Motor neuron (in vitro differentiated cells): ENCODE measurements around the gene CTNNA2. TPM values are rescaled to one million over a fixed set of nuclear protein-coding genes. Genes with fewer than 3 reads are reported as not detected.

Source experiments
- ATAC-seq, 8 experiments: fragments of 200-7000 bp; cut with Tn5 transposase; replicated peaks in 6 of 8; 2 replicates each; pipeline ENCODE4 v1.8.0; 2021; ENCODE audit warnings: mild to moderate bottlenecking in 8 of 8, moderate library complexity in 8 of 8
- H3K27ac ChIP-seq, 2 donors: fragments of 250-450 bp; sonication (Bioruptor Pico); 2 replicates each; pipeline ENCODE4 v1.9.0; 2021; ENCODE audit warnings: antibody characterized with exemption in 2 of 2, mild to moderate bottlenecking in 2 of 2, moderate library complexity in 1 of 2
- H3K4me1 ChIP-seq, 2 donors: fragments of 250-450 bp; sonication (Bioruptor Pico); replicated peaks in 1 of 2; 2 replicates each; pipeline ENCODE4 v1.6.1; 2021; ENCODE audit warnings: antibody characterized with exemption in 2 of 2, mild to moderate bottlenecking in 2 of 2, moderate library complexity in 1 of 2
- H3K4me3 ChIP-seq, 5 donors: fragments of 250-450 bp; sonication (Bioruptor Pico); 2 replicates each; pipeline ENCODE4 v1.9.0; 2021; ENCODE audit warnings: antibody characterized with exemption in 5 of 5, mild to moderate bottlenecking in 5 of 5, moderate library complexity in 4 of 5
- WGBS, 10 experiments: fragments of 450-650 bp; shearing (Covaris generic); methylation state at CpG; one replicate each; pipeline ENCODE4 v1.0.0; 2022; 5-methylcytosine and 5-hydroxymethylcytosine counted together
- in situ Hi-C, 9 experiments: fragments of 400-800 bp; cut with MboI; loops; one replicate each; pipeline ENCODE4 v1.15.0; 2021; ENCODE audit warnings: low sequenced_read_pairs in 9 of 9, low pct_unique_long_range_greater_than_20kb in 2 of 9; ENCODE audit not compliant: unreplicated experiment in 9 of 9
- total RNA-seq, 8 experiments: library from RNA; unstranded; fragments of 300-600 nt; gene quantifications; 2 replicates each; pipeline versions ENCODE4 v1.2.3 to v1.2.4, GENCODE V29; 2022

The CTNNA2 gene
- total RNA-seq, 8 experiments from 2014 or later: 0.81 to 127 (median 56.5) TPM

DNA sequence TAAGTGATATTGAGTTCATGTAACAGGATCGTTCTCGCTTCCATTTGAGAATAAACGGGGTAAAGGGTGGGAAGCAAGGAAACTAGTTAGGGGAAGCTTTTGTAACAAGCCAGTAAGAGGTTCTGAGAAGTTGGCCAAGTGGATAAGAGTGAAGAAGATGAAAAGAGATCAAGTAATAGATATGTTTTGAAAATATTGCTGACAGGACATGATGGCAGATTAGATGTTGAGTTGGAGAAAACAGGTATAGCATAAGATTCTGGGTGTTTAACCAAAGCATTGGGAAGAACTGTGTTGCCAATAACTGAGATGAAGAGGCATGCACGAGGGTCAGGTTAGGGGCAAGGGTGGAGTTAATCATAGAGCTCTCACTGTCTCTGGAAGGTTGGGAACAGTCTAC, 1121.7 kb downstream of the CTNNA2 start:
- Histone ChIP-seq H3K4me1 (no peaks in the 10 kb centered on the region), H3K4me3 (no peak overlapping the region), H3K27ac (no peak overlapping the region)
- no peak for ATAC-seq
- 0 to 100% (median 76%) methylated on average over 1 to 4 of the region's 4 CpGs for WGBS, 10 experiments
- in situ Hi-C loops: no loop called here

DNA sequence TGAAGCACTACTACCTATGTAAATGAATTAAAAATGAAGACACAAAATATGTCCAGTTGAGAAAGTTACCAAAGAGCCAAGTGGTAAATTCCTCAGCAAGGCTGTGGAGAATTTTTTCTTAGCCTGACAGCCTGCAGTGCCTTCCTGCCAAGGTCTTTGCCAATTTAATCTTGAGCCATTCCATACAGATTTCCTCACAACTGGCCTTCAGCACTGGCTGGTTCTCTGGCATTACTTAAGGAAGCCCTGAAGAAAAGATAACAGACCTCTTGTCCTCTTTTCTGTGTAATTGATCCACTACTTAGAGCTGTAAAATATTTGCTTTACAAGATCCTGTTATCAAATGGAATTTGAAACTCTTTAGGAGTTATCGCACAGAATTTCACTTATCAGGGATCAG, 1125.9 kb downstream of the CTNNA2 start:
- Histone ChIP-seq H3K27ac (no peak overlapping the region), H3K4me1 (no peaks in the 10 kb centered on the region), H3K4me3 (no peak overlapping the region)
- in situ Hi-C loops: no loop called here
- WGBS, 10 experiments: 0 to 100% (median 100%) methylated on average over 1 of the region's 1 CpG; no CpG with 5 or more reads in 5 of the 10 experiments
- ATAC-seq: no peak

DNA sequence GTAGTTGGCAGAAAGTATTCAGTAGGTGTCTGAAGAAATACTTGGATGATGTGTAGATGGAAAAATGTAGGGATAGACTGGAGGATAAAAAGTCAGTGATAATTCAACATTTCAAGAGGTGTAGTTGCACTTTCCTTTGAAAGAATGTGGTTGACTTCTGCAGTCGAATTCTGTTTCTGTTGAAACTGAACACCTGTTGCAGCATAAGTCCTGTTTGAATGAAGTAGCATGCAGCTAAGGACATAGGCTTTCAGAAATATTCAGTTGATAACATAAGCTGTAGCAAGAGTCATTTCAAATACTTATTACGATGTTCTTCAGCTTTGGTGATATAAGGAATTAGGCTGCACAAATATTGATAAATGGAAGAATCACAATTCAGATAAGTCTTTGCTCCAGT, 1129.6 kb downstream of the CTNNA2 start:
- in situ Hi-C loops: no loop called here
- no peak overlapping the region for H3K4me3 ChIP-seq
- no peak overlapping the region for H3K27ac ChIP-seq
- 7 to 93% (median 59%) methylated on average over 1 to 2 of the region's 2 CpGs; no CpG with 5 or more reads in 2 of the 10 experiments for WGBS, 10 experiments
- no peak for ATAC-seq
- H3K4me1 ChIP-seq: no peaks in the 10 kb centered on the region

DNA sequence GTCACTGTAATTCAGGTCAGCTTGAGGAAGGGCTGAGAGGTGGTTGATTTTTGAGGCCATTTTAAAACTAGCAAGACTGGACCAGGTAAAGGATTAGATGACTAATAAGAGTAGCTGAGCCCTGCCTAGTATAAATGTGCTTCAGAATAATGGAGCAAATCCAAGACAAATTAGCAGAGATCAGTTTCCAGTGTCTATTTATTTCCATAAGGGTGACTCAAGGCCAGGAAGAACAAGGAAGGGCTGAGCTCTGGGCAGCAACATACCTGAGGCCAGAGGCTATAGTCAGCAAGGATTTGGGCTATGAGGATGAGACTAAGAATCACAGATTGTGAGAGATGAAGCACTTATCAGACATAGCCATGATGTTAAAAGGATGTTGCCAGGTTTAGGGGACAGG, 1130.7 kb downstream of the CTNNA2 start:
- Histone ChIP-seq H3K4me1 (no peaks in the 10 kb centered on the region), H3K27ac (no peak overlapping the region), H3K4me3 (no peak overlapping the region)
- in situ Hi-C loops: no loop called here
- ATAC-seq: no peak

DNA sequence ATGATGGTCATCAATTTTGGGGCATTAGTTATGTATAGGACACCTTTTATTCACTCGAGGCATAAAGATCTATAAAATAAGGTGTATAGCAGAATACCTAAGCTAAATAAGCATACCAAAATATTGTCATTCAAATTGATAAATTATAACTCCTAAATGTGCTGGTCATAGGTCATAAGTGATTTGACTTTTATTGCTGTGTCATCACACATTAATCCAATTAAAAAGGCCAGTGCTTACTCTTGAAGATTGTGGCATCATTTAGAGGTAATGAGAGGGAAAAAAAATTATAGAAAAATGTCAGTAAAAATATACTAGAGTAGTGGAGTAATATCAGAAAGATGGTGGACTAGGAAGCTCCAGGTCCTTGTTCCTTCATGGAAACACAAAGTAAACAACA, 1138.6 kb downstream of the CTNNA2 start:
- Histone ChIP-seq H3K4me1 (no peaks in the 10 kb centered on the region), H3K27ac (no peak overlapping the region), H3K4me3 (no peak overlapping the region)
- ATAC-seq: no peak
- 0 to 100% (median 80%) methylated on average over 1 of the region's 1 CpG; no CpG with 5 or more reads in 3 of the 10 experiments for WGBS, 10 experiments
- in situ Hi-C loops: no loop called here

DNA sequence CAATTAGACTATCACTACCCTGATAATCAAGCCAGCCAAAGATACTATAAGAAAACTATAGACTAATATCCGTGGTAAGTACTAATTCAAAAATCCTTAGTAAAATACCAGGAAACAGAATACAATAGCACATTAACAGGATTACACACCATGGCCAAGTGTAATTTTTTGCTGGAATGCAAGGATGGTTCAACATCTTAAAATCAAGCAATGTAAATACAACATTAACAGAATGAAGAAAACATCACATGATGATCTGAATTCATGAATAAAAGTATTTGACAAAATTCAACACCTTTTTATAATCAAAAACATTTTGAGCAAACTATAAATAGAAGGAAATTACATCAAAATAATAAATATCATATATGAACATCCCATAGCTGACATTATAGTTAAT, 1142.4 kb downstream of the CTNNA2 start:
- in situ Hi-C loops: no loop called here
- no peak for ATAC-seq
- H3K4me3 ChIP-seq: no peak overlapping the region
- H3K27ac ChIP-seq: no peak overlapping the region
- 0 to 100% (median 70%) methylated on average over 1 of the region's 1 CpG; no CpG with 5 or more reads in 1 of the 10 experiments for whole genome bisulfite sequencing, 10 experiments
- H3K4me1 ChIP-seq: no peaks in the 10 kb centered on the region

DNA sequence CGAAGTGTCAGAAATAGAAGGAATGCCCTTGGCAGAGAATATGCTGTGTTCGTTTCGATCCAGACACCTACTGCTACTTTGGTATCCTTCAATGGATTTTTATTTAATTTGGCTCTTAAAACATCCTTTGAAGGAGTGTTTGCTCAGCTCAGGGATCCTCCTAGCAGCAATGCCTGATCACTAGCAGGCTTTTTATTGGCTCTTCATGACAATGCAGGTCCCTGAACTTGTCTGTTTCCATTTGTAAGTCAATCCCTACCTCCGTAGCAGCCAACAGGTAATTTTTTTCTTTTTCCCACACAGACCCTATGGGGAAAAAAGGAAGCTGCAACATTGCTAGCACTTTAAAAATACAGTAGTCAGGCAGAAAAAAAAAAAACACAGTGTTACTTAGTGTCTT, 1157.9 kb downstream of the CTNNA2 start:
- ATAC-seq: no peak
- Histone ChIP-seq H3K27ac (no peak overlapping the region), H3K4me1 (no peaks in the 10 kb centered on the region), H3K4me3 (no peak overlapping the region)
- in situ Hi-C loops: no loop called here
- WGBS, 10 experiments: 0 to 86% (median 13%) methylated on average over 1 to 4 of the region's 4 CpGs

DNA sequence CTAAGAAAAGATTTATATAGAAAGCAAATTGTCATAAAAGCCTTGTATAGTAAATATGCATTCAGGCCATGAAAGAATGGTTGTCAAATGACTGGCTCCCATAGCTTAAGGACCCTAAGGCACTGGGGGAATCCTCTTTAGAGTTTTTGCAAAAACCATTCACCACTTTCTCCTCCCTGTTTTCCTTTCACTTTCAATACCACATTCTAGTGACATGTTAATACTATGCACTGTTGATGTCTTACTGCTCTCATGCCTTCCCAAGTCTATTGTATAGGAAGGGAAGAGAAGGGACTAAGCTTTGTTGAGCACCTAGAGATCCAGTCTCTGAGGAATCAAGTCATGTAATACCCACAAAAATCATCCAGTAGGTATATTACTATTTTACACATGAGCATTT, 1174.7 kb downstream of the CTNNA2 start:
- in situ Hi-C loops: no loop called here
- Histone ChIP-seq H3K27ac (no peak overlapping the region), H3K4me3 (no peak overlapping the region), H3K4me1 (no peaks in the 10 kb centered on the region)
- ATAC-seq: no peak

DNA sequence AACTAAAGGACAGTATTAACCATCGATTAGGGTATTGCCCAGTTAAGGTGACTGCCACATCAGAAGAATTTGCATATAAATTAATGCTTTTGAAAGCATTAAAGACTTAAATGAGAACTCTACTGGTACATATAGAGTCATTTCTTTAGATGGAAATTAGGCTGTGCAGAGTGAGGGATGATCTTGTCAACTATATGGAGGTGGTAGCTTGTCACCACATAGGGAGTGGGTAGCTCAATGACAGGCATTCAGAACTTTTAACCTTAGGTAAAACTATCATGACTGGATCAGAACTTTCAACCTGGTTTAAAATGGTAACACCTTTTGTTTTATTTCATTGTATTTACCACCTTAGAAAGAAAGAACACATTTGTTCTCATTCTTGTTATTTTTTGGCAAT, 1176.3 kb downstream of the CTNNA2 start:
- in situ Hi-C loops: no loop called here
- H3K4me3 ChIP-seq: no peak overlapping the region
- H3K27ac ChIP-seq: no peak overlapping the region
- 0 to 100% (median 60%) methylated on average over 1 of the region's 1 CpG; no CpG with 5 or more reads in 1 of the 10 experiments for whole genome bisulfite sequencing, 10 experiments
- H3K4me1 ChIP-seq: no peaks in the 10 kb centered on the region
- no peak for ATAC-seq
